Panc1 (cell line): Measurements from ENCODE around the gene OSBP2.
A peak's percentile ranks its signal among the peaks of the same experiment; 100 is the strongest.

Experiments
- POLR2AphosphoS5 ChIP-seq: IDR thresholded peaks from 2 replicates; pipeline ENCODE4 v1.6.1; 2012; ENCODE audit warnings: mild to moderate bottlenecking, low read depth, low read length, moderate library complexity
- REST ChIP-seq, 2 experiments: IDR thresholded peaks; 2 replicates each; pipeline ENCODE4 v1.6.1; 2011 to 2012; ENCODE audit warnings: low read depth in 2 of 2, control low read depth in 1 of 2, low read length in 1 of 2, mild to moderate bottlenecking in 1 of 2, moderate library complexity in 1 of 2; ENCODE audit not compliant: insufficient read depth in 1 of 2
- SIN3A ChIP-seq: IDR thresholded peaks from 2 replicates; pipeline ENCODE4 v1.6.1; 2012; ENCODE audit warnings: low read depth, mild to moderate bottlenecking, low read length, moderate library complexity, borderline replicate concordance; ENCODE audit not compliant: insufficient read depth
- TCF7L2 ChIP-seq: IDR thresholded peaks from 2 replicates; pipeline ENCODE4 v1.6.1; 2011; ENCODE audit warnings: mild to moderate bottlenecking, low read depth, low read length, inconsistent platforms
- TF ChIP-seq, protein P1 (sequence below): fragments of 450-650 bp; IDR thresholded peaks from 2 replicates; pipeline ENCODE4 v1.5.1; 2017; ENCODE audit warnings: mild to moderate bottlenecking

- TF ChIP-seq REST (IDR thresholded peaks at IDR 0.05; ENCODE audit: insufficient read depth in 1 of 2, low read depth in 2 of 2, low read length in 1 of 2) (no peak), POLR2AphosphoS5 (peak; percentile 73), SIN3A (no peak), TCF7L2 (no peak)
- TF ChIP-seq, protein P1, sequence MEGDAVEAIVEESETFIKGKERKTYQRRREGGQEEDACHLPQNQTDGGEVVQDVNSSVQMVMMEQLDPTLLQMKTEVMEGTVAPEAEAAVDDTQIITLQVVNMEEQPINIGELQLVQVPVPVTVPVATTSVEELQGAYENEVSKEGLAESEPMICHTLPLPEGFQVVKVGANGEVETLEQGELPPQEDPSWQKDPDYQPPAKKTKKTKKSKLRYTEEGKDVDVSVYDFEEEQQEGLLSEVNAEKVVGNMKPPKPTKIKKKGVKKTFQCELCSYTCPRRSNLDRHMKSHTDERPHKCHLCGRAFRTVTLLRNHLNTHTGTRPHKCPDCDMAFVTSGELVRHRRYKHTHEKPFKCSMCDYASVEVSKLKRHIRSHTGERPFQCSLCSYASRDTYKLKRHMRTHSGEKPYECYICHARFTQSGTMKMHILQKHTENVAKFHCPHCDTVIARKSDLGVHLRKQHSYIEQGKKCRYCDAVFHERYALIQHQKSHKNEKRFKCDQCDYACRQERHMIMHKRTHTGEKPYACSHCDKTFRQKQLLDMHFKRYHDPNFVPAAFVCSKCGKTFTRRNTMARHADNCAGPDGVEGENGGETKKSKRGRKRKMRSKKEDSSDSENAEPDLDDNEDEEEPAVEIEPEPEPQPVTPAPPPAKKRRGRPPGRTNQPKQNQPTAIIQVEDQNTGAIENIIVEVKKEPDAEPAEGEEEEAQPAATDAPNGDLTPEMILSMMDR = no peak
Measured at GRCh38 chr22:30922151-30922611, 227.5 kb downstream of the OSBP2 start.
